Cerebellar nuclear complex (tissue), 1 donor: ENCODE measurements around the gene UROS.

Experiments
- DNase-seq, 2 experiments: peaks; one replicate each; lab custom pipeline; 2025; lab: John Stamatoyannopoulos, UW

The UROS gene

GRCh38 chr10:125788156-125789034 lies 34.7 kb downstream of the UROS start:
- no peak for DNase-seq

DNA sequence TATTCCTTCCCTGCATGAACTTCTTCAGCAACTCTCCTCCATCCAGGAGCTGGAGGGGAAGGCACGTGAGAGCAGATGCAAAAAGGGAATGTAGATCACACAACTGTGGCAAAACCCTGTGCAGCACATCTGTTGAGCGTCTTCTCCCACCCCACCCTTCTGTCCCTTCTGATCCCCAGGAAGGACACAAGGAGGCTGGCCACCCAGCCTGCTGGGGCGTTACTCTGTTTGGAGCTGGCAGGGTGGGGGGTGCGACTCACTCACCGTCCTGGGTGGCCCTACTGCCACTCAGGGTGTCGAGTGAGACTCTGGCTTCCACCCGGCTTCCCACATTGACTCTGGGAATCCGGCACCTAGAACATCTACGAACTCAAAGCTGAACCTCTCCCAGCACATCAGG lies 37.3 kb downstream of the UROS start:
- no peak for DNase-seq

GRCh38 chr10:125783957-125784356 lies 39.1 kb downstream of the UROS start:
- no peak for DNase-seq

DNA sequence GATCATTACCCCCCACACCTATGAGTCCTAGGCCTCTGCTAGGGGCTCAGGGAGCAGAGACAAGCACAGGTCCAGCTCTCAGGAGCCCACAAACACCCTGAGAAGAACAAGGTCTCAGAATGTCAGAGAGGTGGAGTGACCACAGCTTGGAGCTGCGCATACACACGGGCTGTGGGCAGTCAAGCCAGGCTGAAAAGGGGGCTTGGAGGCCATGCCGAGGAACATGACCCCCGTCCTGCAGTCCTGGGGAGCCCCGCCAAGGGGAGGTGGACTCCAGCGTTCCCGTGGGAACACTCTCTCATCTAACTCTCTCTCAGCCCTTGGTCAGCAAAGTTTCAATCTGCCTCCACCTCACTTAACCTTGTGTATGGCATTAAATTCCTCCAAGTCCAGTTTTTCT lies 39.6 kb downstream of the UROS start:
- DNase-seq = no peak

- no peak for DNase-seq
These were observed 40.4 kb downstream of the UROS start for GRCh38 chr10:125782616-125783015.

DNA sequence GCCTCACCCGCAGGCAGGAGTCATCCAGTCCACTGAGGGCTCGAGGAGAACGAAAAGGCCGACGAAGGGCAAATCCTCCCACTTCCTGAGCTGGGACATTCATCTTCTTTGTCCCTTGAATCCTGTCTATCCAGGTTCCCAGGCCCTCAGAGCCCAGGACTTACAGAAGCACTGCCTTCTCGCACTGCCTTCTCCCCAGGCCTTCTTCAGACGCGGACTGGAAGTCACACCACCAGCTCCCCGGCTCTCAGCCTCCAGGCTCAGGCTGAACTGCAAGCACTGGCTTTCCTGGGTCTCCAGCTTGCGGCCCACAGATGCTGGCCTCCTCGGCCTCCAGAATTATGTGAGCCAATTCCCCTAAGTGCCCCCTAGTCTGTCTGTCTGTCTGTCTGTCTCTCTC lies 41.0 kb downstream of the UROS start:
- no peak for DNase-seq

DNA sequence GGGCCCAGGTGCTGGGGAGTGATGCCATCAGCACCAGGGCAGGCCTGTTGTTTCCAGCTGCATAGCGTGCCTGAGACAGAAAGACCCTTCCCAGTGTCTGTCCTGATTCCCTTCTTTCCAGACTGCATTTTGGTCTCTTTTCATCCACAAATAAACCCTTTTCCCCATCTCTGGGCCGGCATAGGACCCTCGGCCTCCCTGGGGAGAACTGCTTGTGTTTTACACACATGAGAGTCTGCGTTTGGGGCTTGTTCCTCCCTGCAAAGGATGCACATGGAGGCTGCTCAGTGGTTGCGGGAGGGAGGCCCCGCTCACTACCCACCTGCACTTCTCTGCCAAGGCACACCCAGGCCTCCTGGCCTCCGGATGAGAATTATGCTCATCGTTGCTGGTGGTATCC lies 41.7 kb downstream of the UROS start:
- DNase-seq = no peak

GRCh38 chr10:125779403-125780327 lies 43.4 kb downstream of the UROS start:
- DNase-seq = no peak

- no peak for DNase-seq
These were observed 44.5 kb downstream of the UROS start for GRCh38 chr10:125778556-125778955.

GRCh38 chr10:125777806-125778205 lies 45.3 kb downstream of the UROS start:
- no peak for DNase-seq

DNA sequence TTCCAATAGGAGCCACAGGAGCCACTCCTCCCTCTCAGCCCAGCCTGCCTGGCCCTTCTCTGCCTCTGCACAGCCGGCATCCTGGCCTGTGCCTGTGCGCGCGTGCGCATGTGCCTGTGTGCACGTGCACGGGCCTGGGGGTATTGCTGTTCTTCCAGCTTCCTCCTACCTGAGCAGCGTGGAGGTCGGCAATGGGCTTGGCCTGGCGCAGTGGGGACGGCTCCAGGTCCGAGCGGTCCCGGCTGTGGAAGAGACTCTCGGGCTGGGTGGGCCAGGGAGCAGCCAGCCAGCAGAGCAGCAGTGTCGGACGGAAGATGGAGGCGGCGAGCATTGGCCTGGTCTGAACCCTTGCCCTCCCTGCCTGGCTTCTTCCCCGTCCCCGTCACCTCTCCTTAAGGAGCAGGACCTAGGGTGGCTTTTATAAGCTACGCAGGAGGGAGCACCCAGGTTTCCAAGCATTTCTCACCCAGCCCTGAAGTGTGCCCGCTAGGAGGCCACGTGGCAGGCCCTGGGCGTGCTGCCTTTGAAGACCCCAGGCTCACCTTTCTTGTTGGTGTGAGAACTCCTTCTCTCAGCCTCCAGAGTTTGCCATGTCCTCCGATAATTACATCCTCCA lies 47.5 kb downstream of the UROS start, which contains the start of gene MMP21:
Gene MMP21, minus strand, starts transcription at position 331 of the 616 bp plus-strand sequence. Its CDS starts 0 bp downstream, at position 331.
- no peak for DNase-seq

GRCh38 chr10:125774581-125775191 lies 48.4 kb downstream of the UROS start:
- no peak for DNase-seq

DNA sequence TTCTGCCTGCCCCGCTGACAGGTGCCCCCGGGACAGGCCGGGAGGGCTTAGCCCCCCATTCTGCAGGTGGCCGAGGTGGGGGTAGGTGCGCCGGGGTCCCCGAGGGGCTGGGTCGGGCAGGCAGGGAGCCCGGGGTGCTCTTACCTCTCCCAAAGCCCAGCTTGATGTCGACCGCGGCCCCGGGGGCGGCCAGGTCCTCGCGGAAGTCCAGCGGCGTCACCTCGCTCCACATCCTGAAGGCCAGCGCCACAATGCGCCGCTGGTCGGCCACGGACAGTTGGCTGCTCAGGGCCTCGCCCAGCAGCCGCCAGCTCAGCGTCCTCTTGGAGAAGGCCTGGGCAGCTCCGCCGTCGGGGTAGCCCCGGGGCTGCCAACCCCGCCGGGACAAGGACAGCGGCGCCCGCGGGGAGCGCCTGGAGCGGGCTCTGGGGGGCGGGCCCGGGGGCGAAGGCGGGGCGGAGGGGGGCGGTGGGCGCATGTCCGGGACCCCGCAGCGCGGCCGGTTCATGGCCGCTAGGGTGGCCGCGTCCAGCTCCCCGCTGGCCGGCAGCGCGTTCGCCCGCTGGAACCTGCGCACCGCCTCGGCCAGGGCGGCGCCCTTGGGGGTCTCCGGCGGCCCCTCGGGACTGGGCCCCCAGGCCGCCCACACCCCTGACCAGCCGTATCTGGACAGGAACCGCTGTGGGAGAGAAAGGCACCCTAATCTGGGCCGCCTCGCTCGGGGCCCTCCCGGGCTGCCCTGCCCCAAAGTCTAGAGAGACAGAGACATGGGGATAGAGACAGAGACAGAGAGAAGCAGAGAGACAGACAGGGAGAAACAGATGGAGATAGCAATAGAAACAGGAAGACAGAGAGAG lies 49.1 kb downstream of the UROS start:
- no peak for DNase-seq

- DNase-seq = no peak
These were observed 50.2 kb downstream of the UROS start for GRCh38 chr10:125772864-125773180.

GRCh38 chr10:125772112-125772863 lies 50.8 kb downstream of the UROS start:
- DNase-seq = no peak

DNA sequence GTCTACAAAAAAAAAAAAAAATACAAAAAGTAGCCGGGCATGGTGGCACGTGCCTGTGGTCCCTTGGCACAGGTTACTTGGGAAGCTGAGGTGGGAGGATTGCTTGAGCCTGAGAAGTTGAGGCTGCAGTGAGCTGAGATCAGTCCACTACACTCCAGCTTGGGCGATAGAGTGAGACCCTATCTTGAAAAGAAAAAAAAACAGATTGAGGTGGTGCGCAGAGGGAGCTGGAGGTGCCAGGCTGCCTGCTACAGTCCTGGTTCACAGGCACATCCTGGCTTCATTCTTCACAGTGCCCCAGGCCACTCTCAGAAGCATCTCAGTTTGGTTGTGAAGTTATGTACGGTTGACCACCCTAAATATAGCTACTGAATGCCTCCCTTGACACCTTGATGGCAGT lies 52.2 kb downstream of the UROS start:
- no peak for DNase-seq

GRCh38 chr10:125769175-125769574 lies 53.9 kb downstream of the UROS start:
- no peak for DNase-seq

- DNase-seq = no peak
These were observed 54.7 kb downstream of the UROS start for GRCh38 chr10:125768219-125768855.

GRCh38 chr10:125766511-125766910 lies 56.5 kb downstream of the UROS start:
- DNase-seq = no peak

DNA sequence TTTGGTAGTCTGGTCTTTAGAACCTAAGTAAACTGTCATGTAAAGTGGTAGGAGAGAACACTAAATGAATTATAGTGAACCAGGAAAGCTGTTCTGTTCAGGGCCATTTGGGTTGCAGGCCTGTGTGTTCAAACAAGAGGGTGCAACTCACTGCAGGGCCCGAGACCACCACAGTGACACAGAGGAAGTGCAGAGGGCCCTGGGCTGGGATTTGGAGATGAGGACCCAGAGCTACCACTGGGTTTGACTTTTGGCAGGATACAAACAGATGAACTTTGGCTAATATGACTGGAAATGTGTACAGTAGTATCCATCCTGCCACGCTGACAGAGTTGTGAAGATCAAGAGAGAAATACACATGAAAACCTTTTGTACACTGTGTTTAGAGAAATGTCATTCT lies 57.2 kb downstream of the UROS start:
- DNase-seq = no peak
